WERI-Rb-1 (cell line): Measurements from ENCODE around the gene PHC2.
"Not testable (repeated sequence)": the region's sequence is repeated elsewhere in the genome, so short reads cannot be mapped to it uniquely, and the experiment has no call there.

Experiments
- DNase-seq: peaks from one replicate; pipeline ENCODE4 v3.0.0-alpha.2; 2020
- H3K27ac ChIP-seq: fragments of 250-450 bp; sonication (Bioruptor Pico); 2 replicates; pipeline ENCODE4 v1.5.1; 2020; ENCODE audit warnings: mild to moderate bottlenecking, moderate library complexity
- H3K27me3 ChIP-seq: fragments of 250-450 bp; sonication (Bioruptor Pico); 2 replicates; pipeline ENCODE4 v1.5.1; 2021; ENCODE audit warnings: mild to moderate bottlenecking, low read depth, moderate library complexity; ENCODE audit not compliant: insufficient read depth, severe bottlenecking
- H3K36me3 ChIP-seq: fragments of 250-450 bp; sonication (Bioruptor Pico); 2 replicates; pipeline ENCODE4 v1.5.1; 2020; ENCODE audit warnings: mild to moderate bottlenecking, moderate library complexity
- H3K4me3 ChIP-seq: 2 replicates; pipeline ENCODE4 v1.5.1; 2011; ENCODE audit warnings: low read depth, mild to moderate bottlenecking, control low read depth, low read length
- H3K9me3 ChIP-seq: fragments of 250-450 bp; sonication (Bioruptor Pico); 2 replicates; pipeline ENCODE4 v1.5.1; 2021; ENCODE audit warnings: mild to moderate bottlenecking, moderate library complexity; ENCODE audit not compliant: severe bottlenecking
- TF ChIP-seq, protein P1 (sequence below): IDR thresholded peaks from 2 replicates; pipeline ENCODE4 v1.5.1; 2011; ENCODE audit warnings: low read depth, mild to moderate bottlenecking, control low read depth, inconsistent platforms, low read length

PHC2 gene

DNA sequence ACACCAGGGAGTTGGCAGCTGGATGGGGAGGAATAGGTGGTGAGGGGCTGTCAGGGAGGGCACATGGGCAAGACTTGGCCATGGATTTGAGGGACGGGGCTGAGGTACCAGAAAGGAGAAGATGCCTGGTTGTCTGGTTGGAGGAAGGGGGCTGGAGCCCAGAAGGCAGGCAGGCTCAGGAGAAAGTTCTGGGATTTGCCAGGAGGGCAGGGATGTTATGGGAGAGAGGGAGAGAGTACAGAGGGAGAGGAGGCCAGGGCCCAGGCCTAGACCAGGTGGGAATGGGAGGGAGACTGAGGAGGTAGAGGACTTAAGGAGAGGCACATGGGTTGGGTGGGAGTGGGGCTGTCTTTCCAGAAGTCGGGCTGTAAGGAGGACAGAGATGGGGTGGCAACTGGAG lies 114.3 kb downstream of the PHC2 start:
- no peaks in the 10 kb centered on the region; the same call in 1 of the 2 replicates for H3K36me3 ChIP-seq
- no peak overlapping the region for H3K27ac ChIP-seq
- H3K4me3 ChIP-seq: no peak overlapping the region
- DNase-seq: no peak
- TF ChIP-seq, protein P1, sequence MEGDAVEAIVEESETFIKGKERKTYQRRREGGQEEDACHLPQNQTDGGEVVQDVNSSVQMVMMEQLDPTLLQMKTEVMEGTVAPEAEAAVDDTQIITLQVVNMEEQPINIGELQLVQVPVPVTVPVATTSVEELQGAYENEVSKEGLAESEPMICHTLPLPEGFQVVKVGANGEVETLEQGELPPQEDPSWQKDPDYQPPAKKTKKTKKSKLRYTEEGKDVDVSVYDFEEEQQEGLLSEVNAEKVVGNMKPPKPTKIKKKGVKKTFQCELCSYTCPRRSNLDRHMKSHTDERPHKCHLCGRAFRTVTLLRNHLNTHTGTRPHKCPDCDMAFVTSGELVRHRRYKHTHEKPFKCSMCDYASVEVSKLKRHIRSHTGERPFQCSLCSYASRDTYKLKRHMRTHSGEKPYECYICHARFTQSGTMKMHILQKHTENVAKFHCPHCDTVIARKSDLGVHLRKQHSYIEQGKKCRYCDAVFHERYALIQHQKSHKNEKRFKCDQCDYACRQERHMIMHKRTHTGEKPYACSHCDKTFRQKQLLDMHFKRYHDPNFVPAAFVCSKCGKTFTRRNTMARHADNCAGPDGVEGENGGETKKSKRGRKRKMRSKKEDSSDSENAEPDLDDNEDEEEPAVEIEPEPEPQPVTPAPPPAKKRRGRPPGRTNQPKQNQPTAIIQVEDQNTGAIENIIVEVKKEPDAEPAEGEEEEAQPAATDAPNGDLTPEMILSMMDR: no peak
- no peaks in the 10 kb centered on the region for H3K9me3 ChIP-seq
- H3K27me3 ChIP-seq: no peaks in the 10 kb centered on the region

DNA sequence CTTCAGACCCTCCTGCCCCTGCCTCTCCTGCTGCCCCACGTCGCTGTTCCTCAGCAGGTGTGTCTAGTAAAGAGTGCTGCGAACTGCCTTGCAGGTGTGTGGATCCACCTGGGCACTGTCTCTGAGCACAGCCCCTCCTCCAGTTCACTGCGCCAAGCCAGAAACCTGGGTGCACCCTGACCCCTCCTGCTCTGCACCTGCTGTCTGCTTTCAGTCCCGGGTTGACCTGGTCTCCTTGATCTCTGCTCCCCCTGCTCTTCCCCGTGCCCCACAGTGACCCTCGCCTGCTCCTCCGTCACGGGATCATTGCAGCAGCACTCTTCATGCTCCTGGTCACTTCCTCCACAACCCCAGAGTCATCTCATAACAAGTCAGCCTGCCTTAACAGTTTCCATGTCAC lies 116.5 kb downstream of the PHC2 start:
- Histone ChIP-seq H3K27ac (no peak overlapping the region), H3K4me3 (no peak overlapping the region), H3K9me3 (peaks cover 4% of the 10 kb centered on the region), H3K27me3 (no peaks in the 10 kb centered on the region), H3K36me3 (no peaks in the 10 kb centered on the region)
- TF ChIP-seq, protein P1: no peak
- no peak for DNase-seq

DNA sequence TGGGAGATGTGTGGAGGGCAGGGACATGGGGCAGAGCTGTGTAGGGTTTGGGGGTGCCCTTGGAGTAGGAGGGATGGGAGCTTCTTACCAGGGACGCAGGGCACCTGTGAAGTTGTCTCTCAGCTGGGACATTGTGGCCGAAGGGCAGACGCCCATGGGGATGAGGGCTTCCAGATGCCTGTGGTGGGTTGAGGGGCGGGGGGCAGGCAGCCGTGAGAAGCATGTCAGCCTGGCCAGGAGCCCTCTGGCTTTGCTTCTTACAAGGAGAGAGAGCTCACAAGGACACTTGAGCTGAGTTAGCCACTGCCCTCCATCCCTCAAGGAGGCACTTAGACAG lies 118.5 kb downstream of the PHC2 start:
- DNase-seq: no peak
- Histone ChIP-seq H3K27ac (no peak overlapping the region), H3K36me3 (no peaks in the 10 kb centered on the region), H3K4me3 (no peak overlapping the region), H3K27me3 (no peaks in the 10 kb centered on the region), H3K9me3 (peaks cover 4% of the 10 kb centered on the region)
- TF ChIP-seq, protein P1: no peak

DNA sequence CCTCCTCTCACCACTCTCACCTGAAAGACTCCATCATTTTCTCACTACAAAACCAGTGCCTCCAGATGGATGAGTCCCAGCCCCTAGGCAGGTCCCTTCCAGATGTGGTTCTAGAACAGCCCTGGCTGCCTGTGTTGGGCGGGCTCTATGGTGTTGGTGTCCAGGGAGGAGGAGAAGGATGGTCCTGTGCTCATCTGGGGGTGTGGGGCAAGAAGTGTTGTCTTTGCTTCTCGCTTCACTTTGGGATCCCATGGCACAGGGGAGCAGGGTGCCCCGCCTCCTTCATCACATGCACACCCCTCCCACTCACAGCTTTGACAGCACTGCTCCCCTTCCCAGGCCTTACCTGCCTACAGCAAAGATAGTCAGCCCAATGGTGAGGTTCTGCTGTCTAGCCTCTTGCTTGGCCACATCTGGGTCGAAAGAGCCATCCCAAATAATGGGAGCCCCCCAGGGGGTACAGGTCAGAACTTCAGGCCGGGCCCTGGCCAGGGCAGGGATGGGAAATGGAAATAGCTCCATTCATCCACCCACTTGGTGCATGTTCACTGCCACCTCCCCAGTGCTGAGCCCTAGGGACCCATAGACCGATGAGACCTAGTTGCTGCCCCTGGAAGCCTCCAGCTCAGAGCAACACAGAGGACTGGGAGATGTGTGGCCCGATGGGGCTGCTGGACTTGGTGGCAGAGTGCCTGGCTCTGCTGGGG lies 119.0 kb downstream of the PHC2 start:
- Histone ChIP-seq H3K4me3 (no peak overlapping the region), H3K27ac (no peak overlapping the region), H3K27me3 (no peaks in the 10 kb centered on the region), H3K36me3 (no peaks in the 10 kb centered on the region), H3K9me3 (peaks cover 4% of the 10 kb centered on the region)
- no peak for DNase-seq
- TF ChIP-seq, protein P1: no peak

DNA sequence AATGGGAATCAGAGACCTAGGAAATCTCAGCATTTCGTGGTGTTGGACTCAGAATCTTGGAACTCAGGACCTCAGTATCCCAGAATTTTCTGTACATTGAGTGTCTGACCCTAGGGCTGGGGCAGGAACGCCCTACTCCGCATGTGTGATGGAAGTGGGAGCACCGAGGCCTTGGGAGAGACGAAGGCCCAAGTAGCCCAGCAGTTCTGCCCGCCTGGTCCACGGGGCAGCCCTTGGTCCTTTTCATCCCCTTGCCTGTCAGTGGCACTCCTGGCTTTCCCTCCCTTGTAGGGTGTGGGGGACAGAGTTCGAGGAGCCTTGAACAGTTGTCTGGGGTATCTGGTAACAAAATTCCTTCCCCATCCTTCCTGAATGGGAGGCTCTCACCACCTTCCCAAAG lies 120.2 kb downstream of the PHC2 start:
- H3K36me3 ChIP-seq: no peaks in the 10 kb centered on the region
- no peaks in the 10 kb centered on the region for H3K27me3 ChIP-seq
- no peak overlapping the region for H3K27ac ChIP-seq
- DNase-seq: no peak
- H3K4me3 ChIP-seq: no peak overlapping the region
- H3K9me3 ChIP-seq: peaks cover 4% of the 10 kb centered on the region
- TF ChIP-seq, protein P1: no peak

DNA sequence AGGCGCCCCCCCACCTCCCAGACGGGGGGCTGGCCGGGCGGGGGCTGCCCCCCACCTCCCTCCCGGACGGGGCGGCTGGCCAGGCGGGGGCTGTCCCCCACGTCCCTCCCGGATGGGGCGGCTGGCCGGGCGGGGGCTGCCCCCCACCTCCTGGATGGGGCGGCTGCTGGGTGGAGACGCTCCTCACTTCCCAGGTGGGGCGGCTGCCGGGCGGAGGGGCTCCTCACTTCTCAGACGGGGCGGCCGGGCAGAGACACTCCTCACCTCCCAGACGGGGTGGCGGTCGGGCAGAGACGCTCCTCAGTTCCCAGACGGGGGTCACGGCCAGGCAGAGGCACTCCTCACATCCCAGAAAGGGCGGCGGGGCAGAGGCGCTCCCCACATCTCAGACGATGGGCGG lies 121.5 kb downstream of the PHC2 start:
- not testable (repeated sequence) for H3K9me3 ChIP-seq, H3K27ac ChIP-seq, H3K4me3 ChIP-seq, H3K36me3 ChIP-seq, DNase-seq, H3K27me3 ChIP-seq
